A673 (cell line): ENCODE results near the gene NDUFB2.

Experiments
- EZH2 ChIP-seq: fragments of 200-600 bp; sonication (generic); IDR thresholded peaks from 2 replicates; pipeline ENCODE4 v1.6.1; 2017; ENCODE audit warnings: borderline replicate concordance, low read depth, mild to moderate bottlenecking, mixed read lengths, antibody characterized with exemption, low read length; ENCODE audit not compliant: poor library complexity, severe bottlenecking
- TF ChIP-seq, protein P1 (sequence below): fragments of 300-800, 200-600 bp; sonication (generic); conservative IDR thresholded peaks from 2 replicates; pipeline ENCODE4 v1.5.1; 2017; ENCODE audit warnings: low read depth, mild to moderate bottlenecking, antibody characterized with exemption, low read length, moderate library complexity, mixed read lengths

DNA sequence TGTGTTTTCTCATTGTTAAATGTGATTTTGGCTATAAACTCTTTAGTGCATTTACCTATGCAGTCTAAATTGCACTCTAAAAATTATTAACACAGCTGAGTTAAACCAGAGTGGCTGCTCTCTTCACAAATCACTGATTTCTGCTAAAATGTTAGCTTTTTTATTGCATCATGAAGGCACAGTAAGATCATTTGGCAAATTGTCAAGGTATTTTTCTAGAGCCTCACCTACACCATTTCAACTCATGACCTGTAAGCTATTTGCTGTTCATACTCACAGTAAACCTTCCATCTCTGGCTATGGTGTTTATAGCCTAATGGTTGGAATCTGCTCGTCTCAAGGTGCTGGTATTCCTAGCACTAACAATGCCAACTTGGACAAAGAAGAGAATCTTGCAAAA, 25.7 kb downstream of the NDUFB2 start:
- TF ChIP-seq, protein P1, sequence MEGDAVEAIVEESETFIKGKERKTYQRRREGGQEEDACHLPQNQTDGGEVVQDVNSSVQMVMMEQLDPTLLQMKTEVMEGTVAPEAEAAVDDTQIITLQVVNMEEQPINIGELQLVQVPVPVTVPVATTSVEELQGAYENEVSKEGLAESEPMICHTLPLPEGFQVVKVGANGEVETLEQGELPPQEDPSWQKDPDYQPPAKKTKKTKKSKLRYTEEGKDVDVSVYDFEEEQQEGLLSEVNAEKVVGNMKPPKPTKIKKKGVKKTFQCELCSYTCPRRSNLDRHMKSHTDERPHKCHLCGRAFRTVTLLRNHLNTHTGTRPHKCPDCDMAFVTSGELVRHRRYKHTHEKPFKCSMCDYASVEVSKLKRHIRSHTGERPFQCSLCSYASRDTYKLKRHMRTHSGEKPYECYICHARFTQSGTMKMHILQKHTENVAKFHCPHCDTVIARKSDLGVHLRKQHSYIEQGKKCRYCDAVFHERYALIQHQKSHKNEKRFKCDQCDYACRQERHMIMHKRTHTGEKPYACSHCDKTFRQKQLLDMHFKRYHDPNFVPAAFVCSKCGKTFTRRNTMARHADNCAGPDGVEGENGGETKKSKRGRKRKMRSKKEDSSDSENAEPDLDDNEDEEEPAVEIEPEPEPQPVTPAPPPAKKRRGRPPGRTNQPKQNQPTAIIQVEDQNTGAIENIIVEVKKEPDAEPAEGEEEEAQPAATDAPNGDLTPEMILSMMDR: no peak
- TF ChIP-seq EZH2: no peak
